Hepatocyte (in vitro differentiated cells): ENCODE results near the gene CAMK4. TPM values are rescaled to one million over a fixed set of nuclear protein-coding genes. Genes with fewer than 3 reads are reported as not detected.

Experiments
- DNase-seq: peaks from one replicate; pipeline ENCODE4 v3.0.0-alpha.2; 2016; ENCODE audit warnings: low spot score
- H2AFZ ChIP-seq: fragments of 200-600 bp; sonication (generic); 2 replicates; pipeline ENCODE4 v1.6.0; 2016; ENCODE audit warnings: antibody characterized with exemption, mild to moderate bottlenecking
- H3K27ac ChIP-seq: fragments of 200-600 bp; sonication (generic); 2 replicates; pipeline ENCODE4 v1.5.1; 2016; ENCODE audit warnings: mild to moderate bottlenecking
- H3K27me3 ChIP-seq: fragments of 200-600 bp; sonication (generic); 2 replicates; pipeline ENCODE4 v1.6.1; 2016
- H3K36me3 ChIP-seq: fragments of 200-600 bp; sonication (generic); replicated peaks from 2 replicates; pipeline ENCODE4 v1.5.1; 2016; ENCODE audit warnings: low read depth; ENCODE audit not compliant: insufficient read depth
- H3K4me1 ChIP-seq: fragments of 200-600 bp; sonication (generic); 2 replicates; pipeline ENCODE4 v1.5.1; 2016; ENCODE audit warnings: mild to moderate bottlenecking, moderate library complexity; ENCODE audit not compliant: insufficient read depth
- H3K4me2 ChIP-seq: fragments of 200-600 bp; sonication (generic); 2 replicates; pipeline ENCODE4 v1.6.0; 2016
- H3K4me3 ChIP-seq: fragments of 200-600 bp; sonication (generic); 2 replicates; pipeline ENCODE4 v1.5.1; 2016; ENCODE audit warnings: mild to moderate bottlenecking
- H3K79me2 ChIP-seq: fragments of 200-600 bp; sonication (generic); 2 replicates; pipeline ENCODE4 v1.6.0; 2017; ENCODE audit warnings: mild to moderate bottlenecking
- H3K9me2 ChIP-seq: fragments of 200-600 bp; sonication (generic); replicated peaks from 2 replicates; pipeline ENCODE4 v1.6.0; 2017; ENCODE audit warnings: mild to moderate bottlenecking; ENCODE audit not compliant: insufficient read depth
- H3K9me3 ChIP-seq: fragments of 200-600 bp; sonication (generic); 2 replicates; pipeline ENCODE4 v1.5.1; 2016; ENCODE audit warnings: low read depth, mild to moderate bottlenecking
- H4K20me1 ChIP-seq: fragments of 200-600 bp; sonication (generic); 2 replicates; pipeline ENCODE4 v1.6.0; 2016; ENCODE audit warnings: mild to moderate bottlenecking; ENCODE audit not compliant: insufficient read depth, poor library complexity, severe bottlenecking
- EZH2 ChIP-seq: fragments of 200-600 bp; sonication (generic); IDR thresholded peaks from 2 replicates; pipeline ENCODE4 v1.6.1; 2016; ENCODE audit warnings: antibody characterized with exemption, mild to moderate bottlenecking, borderline replicate concordance
- EZH2phosphoT487 ChIP-seq: fragments of 200-600 bp; sonication (generic); IDR thresholded peaks from one replicate; pipeline ENCODE4 v1.6.1; 2018; ENCODE audit warnings: antibody characterized with exemption, mild to moderate bottlenecking, low read depth, moderate library complexity; ENCODE audit not compliant: unreplicated experiment, severe bottlenecking
- WGBS: methylation state at CpG from one replicate; pipeline ENCODE4 v1.1.6; 2016; ENCODE audit warnings: low lambda C conversion rate; ENCODE audit errors: missing lambda C conversion rate; 5-methylcytosine and 5-hydroxymethylcytosine counted together
- polyA plus RNA-seq: library from polyadenylated mRNA; unstranded; fragments of >200 nt; fragmentation: Nextera tagmentation; extraction: Ambion mirVana; gene quantifications from 2 replicates; pipeline ENCODE4 v1.2.1, GENCODE V29; 2016
- total RNA-seq: library from RNA; depleted of rRNA; stranded (reverse); fragments of >200 nt; gene quantifications from 2 replicates; pipeline ENCODE4 v1.2.3, GENCODE V29; 2014
- TF ChIP-seq, protein P1 (sequence below): fragments of 200-600 bp; sonication (generic); IDR thresholded peaks from 2 replicates; pipeline ENCODE4 v1.5.1; 2016; ENCODE audit warnings: antibody characterized with exemption, mild to moderate bottlenecking; ENCODE audit not compliant: poor library complexity

Gene CAMK4
- total and polyA plus RNA-seq, 2 experiments from 2014 or later = 1.0 to 3.4 TPM

- 81% methylated on average over 2 of the region's 2 CpGs for WGBS
- TF ChIP-seq, protein P1, sequence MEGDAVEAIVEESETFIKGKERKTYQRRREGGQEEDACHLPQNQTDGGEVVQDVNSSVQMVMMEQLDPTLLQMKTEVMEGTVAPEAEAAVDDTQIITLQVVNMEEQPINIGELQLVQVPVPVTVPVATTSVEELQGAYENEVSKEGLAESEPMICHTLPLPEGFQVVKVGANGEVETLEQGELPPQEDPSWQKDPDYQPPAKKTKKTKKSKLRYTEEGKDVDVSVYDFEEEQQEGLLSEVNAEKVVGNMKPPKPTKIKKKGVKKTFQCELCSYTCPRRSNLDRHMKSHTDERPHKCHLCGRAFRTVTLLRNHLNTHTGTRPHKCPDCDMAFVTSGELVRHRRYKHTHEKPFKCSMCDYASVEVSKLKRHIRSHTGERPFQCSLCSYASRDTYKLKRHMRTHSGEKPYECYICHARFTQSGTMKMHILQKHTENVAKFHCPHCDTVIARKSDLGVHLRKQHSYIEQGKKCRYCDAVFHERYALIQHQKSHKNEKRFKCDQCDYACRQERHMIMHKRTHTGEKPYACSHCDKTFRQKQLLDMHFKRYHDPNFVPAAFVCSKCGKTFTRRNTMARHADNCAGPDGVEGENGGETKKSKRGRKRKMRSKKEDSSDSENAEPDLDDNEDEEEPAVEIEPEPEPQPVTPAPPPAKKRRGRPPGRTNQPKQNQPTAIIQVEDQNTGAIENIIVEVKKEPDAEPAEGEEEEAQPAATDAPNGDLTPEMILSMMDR = no peak
- H4K20me1 ChIP-seq = no peaks in the 10 kb centered on the region
- H3K9me3 ChIP-seq = no peaks in the 10 kb centered on the region
- no peak overlapping the region for H3K4me3 ChIP-seq
- no peaks in the 10 kb centered on the region for H3K36me3 ChIP-seq
- no peaks in the 10 kb centered on the region for H3K4me1 ChIP-seq
- no peaks in the 10 kb centered on the region for H3K79me2 ChIP-seq
- H3K9me2 ChIP-seq = peaks cover 6% of the 10 kb centered on the region
- H3K27me3 ChIP-seq = peaks cover 2% of the 10 kb centered on the region
- H3K27ac ChIP-seq = no peak overlapping the region
- no peak overlapping the region for H2AFZ ChIP-seq
- no peak for DNase-seq
- no peak overlapping the region for H3K4me2 ChIP-seq
Observed at GRCh38 chr5:111398013-111398412, 173.8 kb downstream of the CAMK4 start.

- H3K9me2 ChIP-seq = peaks cover 6% of the 10 kb centered on the region
- 85% methylated on average over 1 of the region's 2 CpGs for WGBS
Observed at GRCh38 chr5:111399113-111399512, 174.9 kb downstream of the CAMK4 start.

GRCh38 chr5:111401906-111402305 is 177.7 kb downstream of the CAMK4 start:
- Histone ChIP-seq H3K27ac (no peak overlapping the region), H3K4me2 (no peak overlapping the region), H3K4me1 (no peaks in the 10 kb centered on the region), H3K4me3 (no peak overlapping the region), H3K9me3 (no peaks in the 10 kb centered on the region), H4K20me1 (no peaks in the 10 kb centered on the region), H3K36me3 (no peaks in the 10 kb centered on the region), H2AFZ (no peak overlapping the region), H3K79me2 (no peaks in the 10 kb centered on the region), H3K27me3 (peaks cover 2% of the 10 kb centered on the region), H3K9me2 (no peaks in the 10 kb centered on the region)
- no peak for DNase-seq
- WGBS = 50% methylated on average over 2 of the region's 2 CpGs
- TF ChIP-seq EZH2phosphoT487 = no peak
- TF ChIP-seq EZH2 = no peak
- TF ChIP-seq, protein P1 = no peak

More at GRCh38 chr5:111399113-111399512, 174.9 kb downstream of the CAMK4 start:
- Histone ChIP-seq H3K4me1 (no peaks in the 10 kb centered on the region), H3K4me2 (no peak overlapping the region), H3K9me3 (no peaks in the 10 kb centered on the region), H3K27ac (no peak overlapping the region), H3K79me2 (no peaks in the 10 kb centered on the region), H3K36me3 (no peaks in the 10 kb centered on the region), H2AFZ (no peak overlapping the region), H4K20me1 (no peaks in the 10 kb centered on the region), H3K27me3 (peaks cover 2% of the 10 kb centered on the region), H3K4me3 (no peak overlapping the region)
- TF ChIP-seq, protein P1 = no peak
- TF ChIP-seq EZH2phosphoT487 (no peak), EZH2 (no peak)
- DNase-seq = no peak

DNA sequence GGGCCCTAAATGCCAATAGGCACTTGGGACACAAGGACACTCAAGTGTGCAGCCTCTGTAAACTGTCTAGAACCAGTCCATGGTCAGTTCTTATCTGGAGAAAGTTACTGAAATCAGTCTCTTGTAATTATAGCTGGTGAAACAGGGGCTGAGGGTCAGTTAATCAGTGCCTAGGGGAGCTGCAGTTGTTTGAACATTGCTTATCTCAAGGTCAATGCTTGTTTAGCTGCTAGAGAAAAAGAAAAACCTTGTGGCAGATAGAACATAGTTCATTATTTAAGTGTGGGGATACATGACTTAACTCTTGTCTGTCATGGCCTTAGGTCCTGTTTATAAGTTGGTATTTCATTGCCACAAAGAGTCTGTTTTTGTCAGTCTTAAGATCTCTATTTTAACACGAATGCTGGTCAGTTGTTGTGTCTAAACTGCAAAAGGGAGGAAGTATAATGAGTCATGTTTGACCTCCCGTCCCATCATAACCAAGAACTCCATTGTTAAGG is 180.1 kb downstream of the CAMK4 start:
- Histone ChIP-seq H3K4me2 (no peak overlapping the region), H3K36me3 (no peaks in the 10 kb centered on the region), H3K4me3 (no peak overlapping the region), H4K20me1 (no peaks in the 10 kb centered on the region), H3K4me1 (no peaks in the 10 kb centered on the region), H3K27ac (no peak overlapping the region), H3K27me3 (peaks cover 2% of the 10 kb centered on the region), H2AFZ (no peak overlapping the region), H3K9me3 (no peaks in the 10 kb centered on the region), H3K9me2 (no peaks in the 10 kb centered on the region), H3K79me2 (no peaks in the 10 kb centered on the region)
- WGBS = 53% methylated on average over 2 of the region's 2 CpGs
- no peak for TF ChIP-seq EZH2
- no peak for TF ChIP-seq EZH2phosphoT487
- TF ChIP-seq, protein P1 = no peak
- peak; percentile 33 for DNase-seq
